B cell (primary cell): ENCODE data around the gene SMTN. TPM values are rescaled to one million over a fixed set of nuclear protein-coding genes. Genes with fewer than 3 reads are reported as not detected.

Experiments used
- ATAC-seq: fragments of 200-7000 bp; cut with Tn5 transposase; one replicate; pipeline ENCODE4 v1.10.0; 2021; ENCODE audit warnings: low read depth, mild to moderate bottlenecking, moderate number of reproducible peaks, moderate library complexity
- CTCF ChIA-PET: fragments of 350-600 bp; sonication (Branson Sonifier 250); formaldehyde crosslinking; loops from one replicate; lab custom pipeline; 2021; ENCODE audit warnings: antibody characterized with exemption, inconsistent platforms; lab: Charles Lee
- POLR2A ChIA-PET: fragments of 350-600 bp; sonication (Branson Sonifier 250); formaldehyde crosslinking; loops from one replicate; lab custom pipeline; 2021; ENCODE audit warnings: antibody characterized with exemption; lab: Charles Lee
- DNase-seq: peaks from one replicate; pipeline ENCODE4 v3.0.0; 2013
- H2AFZ ChIP-seq: 2 replicates; pipeline ENCODE4 v1.6.1; 2012; ENCODE audit warnings: mild to moderate bottlenecking, low read depth, low read length; ENCODE audit not compliant: insufficient read depth, poor library complexity, severe bottlenecking
- H3K27ac ChIP-seq, 2 donors: 1 replicate in 1 of 2; 2 replicates in 1 of 2; pipeline ENCODE4 v1.5.1; 2012 to 2013; ENCODE audit warnings: low read length in 2 of 2, mild to moderate bottlenecking in 2 of 2, moderate library complexity in 1 of 2
- H3K27me3 ChIP-seq, 4 experiments: fragments of 200-600 bp in 1 of 4; sonication (generic) in 1 of 4; replicated peaks in 1 of 4; 1 replicate in 2 of 4; 2 replicates in 2 of 4; pipeline versions ENCODE4 v1.6.1 to v1.7.0; 2013 to 2016; ENCODE audit warnings: low read length in 3 of 4, mild to moderate bottlenecking in 2 of 4, mixed read lengths in 1 of 4, moderate library complexity in 1 of 4; ENCODE audit not compliant: insufficient read depth in 4 of 4, control insufficient read depth in 3 of 4; ENCODE audit errors: control extremely low read depth in 1 of 4
- H3K36me3 ChIP-seq, 2 experiments: replicated peaks in 1 of 2; 1 replicate in 1 of 2; 2 replicates in 1 of 2; pipeline versions ENCODE4 v1.6.1 to v1.7.1; 2013; ENCODE audit warnings: low read length in 1 of 2; ENCODE audit not compliant: insufficient read depth in 2 of 2, control insufficient read depth in 1 of 2; ENCODE audit errors: control extremely low read depth in 1 of 2, extremely low read depth in 1 of 2
- H3K4me1 ChIP-seq, 2 donors: fragments of 200-600 bp in 1 of 2; sonication (generic) in 1 of 2; 1 replicate in 1 of 2; 2 replicates in 1 of 2; pipeline versions ENCODE4 v1.5.1 to v1.6.1; 2013 to 2017; ENCODE audit warnings: low read length in 2 of 2; ENCODE audit not compliant: control insufficient read depth in 2 of 2, insufficient read depth in 2 of 2
- H3K4me2 ChIP-seq: replicated peaks from 2 replicates; pipeline ENCODE3; 2012; ENCODE audit warnings: mild to moderate bottlenecking, low read depth, low read length; ENCODE audit not compliant: poor library complexity, severe bottlenecking
- H3K4me3 ChIP-seq, 5 experiments: fragments of 200-600 bp in 1 of 5; sonication (generic) in 1 of 5; 1 replicate in 3 of 5; 2 replicates in 2 of 5; pipeline versions ENCODE4 v1.5.1 to v1.7.0; 2011 to 2016; ENCODE audit warnings: low read length in 4 of 5, mild to moderate bottlenecking in 4 of 5, low read depth in 2 of 5, control low read depth in 1 of 5, moderate library complexity in 1 of 5; ENCODE audit not compliant: insufficient read depth in 1 of 5; ENCODE audit errors: control extremely low read depth in 1 of 5, extremely low read depth in 1 of 5
- H3K79me2 ChIP-seq: fragments of 200-600 bp; sonication (generic); one replicate; pipeline ENCODE4 v1.6.0; 2016; ENCODE audit warnings: low read length; ENCODE audit not compliant: control insufficient read depth, insufficient read depth
- H3K9ac ChIP-seq: fragments of 200-600 bp; sonication (generic); 2 replicates; pipeline ENCODE4 v1.6.1; 2017; ENCODE audit warnings: mild to moderate bottlenecking, low read length, moderate library complexity
- H3K9me3 ChIP-seq, 3 donors: one replicate each; pipeline versions ENCODE4 v1.6.1 to v1.7.1; 2013; ENCODE audit warnings: low read length in 2 of 3; ENCODE audit not compliant: control insufficient read depth in 2 of 3, insufficient read depth in 1 of 3; ENCODE audit errors: control extremely low read depth in 1 of 3
- H4K20me1 ChIP-seq: 2 replicates; pipeline ENCODE4 v1.6.0; 2012; ENCODE audit warnings: mild to moderate bottlenecking, low read length; ENCODE audit not compliant: insufficient read depth, control insufficient read depth, poor library complexity, severe bottlenecking
- H3K27ac Mint-ChIP-seq: one replicate; pipeline ENCODE4 v1.8.0; 2021; ENCODE audit warnings: mixed read lengths
- H3K27me3 Mint-ChIP-seq: one replicate; pipeline ENCODE4 v1.8.0; 2021; ENCODE audit warnings: mixed read lengths
- H3K4me1 Mint-ChIP-seq: one replicate; pipeline ENCODE4 v1.8.0; 2021; ENCODE audit warnings: mixed read lengths
- H3K4me3 Mint-ChIP-seq: one replicate; pipeline ENCODE4 v1.8.0; 2021; ENCODE audit warnings: mixed read lengths
- H3K9me3 Mint-ChIP-seq: one replicate; pipeline ENCODE4 v1.8.0; 2022; ENCODE audit warnings: mixed read lengths; ENCODE audit not compliant: insufficient read depth
- CTCF ChIP-seq: fragments of 200-600 bp; IDR thresholded peaks from one replicate; pipeline ENCODE4 v1.8.0; 2022; ENCODE audit warnings: antibody characterized with exemption, mild to moderate bottlenecking
- EZH2 ChIP-seq: IDR thresholded peaks from 2 replicates; pipeline ENCODE4 v1.6.1; 2012; ENCODE audit warnings: borderline replicate concordance, low read depth, mild to moderate bottlenecking, moderate library complexity, low read length; ENCODE audit not compliant: insufficient read depth, poor library complexity, severe bottlenecking
- WGBS: methylation state at CpG from one replicate; pipeline ENCODE4 v1.1.5; 2013; ENCODE audit warnings: missing lambda C conversion rate; ENCODE audit not compliant: insufficient coverage; 5-methylcytosine and 5-hydroxymethylcytosine counted together
- intact Hi-C: fragments of 100-400 bp; cut with micrococcal nuclease; formaldehyde crosslinking; loops from one replicate; pipeline ENCODE4 v1.10.0; 2022
- polyA plus RNA-seq: library from polyadenylated mRNA; depleted of rRNA; stranded (reverse); fragments of >200 nt; gene quantifications from 2 replicates; pipeline ENCODE4 v1.2.3, GENCODE V29; 2012
- total RNA-seq, 2 donors: library from RNA; stranded (reverse); fragments of 120-200 nt in 1 of 2; gene quantifications; 1 replicate in 1 of 2; 2 replicates in 1 of 2; pipeline versions ENCODE4 v1.2.3 to v1.2.4, GENCODE V29; 2013 to 2022

The SMTN gene
- total and polyA plus RNA-seq, 2 donors (not counting 1 experiment from before 2014, with no cell fraction given) = 4.0 to 7.0 TPM

- peaks cover 2% of the 10 kb centered on the region for H3K4me1 Mint-ChIP-seq
- Histone ChIP-seq H3K27ac (no peak overlapping the region), H3K36me3 (no peaks in the 10 kb centered on the region), H3K27me3 (no peaks in the 10 kb centered on the region), H2AFZ (no peak overlapping the region), H3K4me1 (no peaks in the 10 kb centered on the region), H3K79me2 (no peaks in the 10 kb centered on the region), H3K9me3 (no peaks in the 10 kb centered on the region), H3K4me3 (no peak overlapping the region), H3K4me2 (no peak overlapping the region), H4K20me1 (no peaks in the 10 kb centered on the region), H3K9ac (no peak overlapping the region)
- ChIA-PET CTCF (interaction anchor here (1.9 kb wide), 1 partner anchor 15 kb away, joined by 5 read pairs; no protein-coding TSS in a partner anchor), POLR2A (no interaction called here)
- intact Hi-C loops = no loop called here
- H3K9me3 Mint-ChIP-seq = no peaks in the 10 kb centered on the region
- DNase-seq (no peak), ATAC-seq (no peak)
- no peaks in the 10 kb centered on the region for H3K27me3 Mint-ChIP-seq
- WGBS = 96% methylated on average over 13 of the region's 18 CpGs
- H3K27ac Mint-ChIP-seq = no peak overlapping the region
- H3K4me3 Mint-ChIP-seq = no peak overlapping the region
- TF ChIP-seq CTCF (no peak), EZH2 (no peak)
Measured at GRCh38 chr22:31100762-31101525, 19.8 kb downstream of the SMTN start.

GRCh38 chr22:31102441-31103081, 21.4 kb downstream of the SMTN start:
- no peaks in the 10 kb centered on the region for H3K9me3 ChIP-seq
- DNase-seq = no peak
- no peak overlapping the region for H3K4me2 ChIP-seq
- 97% methylated on average over 6 of the region's 8 CpGs for WGBS
- Mint-ChIP-seq H3K4me3 (no peak overlapping the region), H3K9me3 (no peaks in the 10 kb centered on the region), H3K4me1 (peaks cover 17% of the 10 kb centered on the region), H3K27ac (peak overlapping the region; percentile 6), H3K27me3 (no peaks in the 10 kb centered on the region)
- H3K79me2 ChIP-seq = no peaks in the 10 kb centered on the region
- H3K36me3 ChIP-seq = no peaks in the 10 kb centered on the region
- H3K27me3 ChIP-seq = no peaks in the 10 kb centered on the region
- intact Hi-C loops = no loop called here
- POLR2A ChIA-PET = no interaction called here
- H3K9ac ChIP-seq = no peak overlapping the region
- no peak overlapping the region for H3K4me3 ChIP-seq
- CTCF ChIA-PET = interaction anchor here (0.6 to 1.9 kb wide), 3 partner anchors 17 to 339 kb away, joined by 3 to 5 read pairs (median 3); no protein-coding TSS in a partner anchor
- H3K27ac ChIP-seq = no peak overlapping the region
- peaks cover 10 to 11% of the 10 kb centered on the region in 2 donors for H3K4me1 ChIP-seq
- ATAC-seq = no peak
- no peaks in the 10 kb centered on the region for H4K20me1 ChIP-seq
- no peak overlapping the region for H2AFZ ChIP-seq
- no peak for TF ChIP-seq CTCF
- no peak for TF ChIP-seq EZH2
